Measurements from ENCODE around the gene BDKRB2.

- TF ChIP-seq EZH2 (IDR thresholded peaks at IDR 0.05; ENCODE audit: insufficient read depth, poor library complexity, severe bottlenecking) (no peak), EZH2phosphoT487 (IDR thresholded peaks at IDR 0.05; ENCODE audit: insufficient read depth, low read depth) (no peak)
Measured at GRCh38 chr14:96264200-96264553, 59.5 kb downstream of the BDKRB2 start.

All from GM23248 (cell line).